Kidney epithelial cell (primary cell): ENCODE measurements around the gene INS. TPM values are rescaled to one million over a fixed set of nuclear protein-coding genes. Genes with fewer than 3 reads are reported as not detected.
"Not testable (repeated sequence)": the region's sequence is repeated elsewhere in the genome, so short reads cannot be mapped to it uniquely, and the experiment has no call there.

Experiments
- DNase-seq: peaks from one replicate; pipeline ENCODE4 v3.0.0-alpha.2; 2010; ENCODE audit warnings: low read depth
- H3K27me3 ChIP-seq: 2 replicates; pipeline ENCODE4 v1.6.0; 2011; ENCODE audit warnings: low read length; ENCODE audit not compliant: control insufficient read depth, insufficient read depth
- H3K36me3 ChIP-seq: 2 replicates; pipeline ENCODE4 v1.5.1; 2011; ENCODE audit warnings: low read length; ENCODE audit not compliant: control insufficient read depth, insufficient read depth
- H3K4me3 ChIP-seq: 2 replicates; pipeline ENCODE4 v1.5.1; 2011; ENCODE audit warnings: low read depth, mild to moderate bottlenecking, control low read depth, low read length
- CTCF ChIP-seq: IDR thresholded peaks from 2 replicates; pipeline ENCODE4 v1.5.1; 2011; ENCODE audit warnings: mild to moderate bottlenecking, moderate library complexity, low read length, control low read depth, inconsistent platforms; ENCODE audit not compliant: insufficient read depth, poor library complexity, severe bottlenecking
- total RNA-seq: library from RNA; depleted of rRNA; stranded (reverse); fragments of >200 nt; gene quantifications from 2 replicates; pipeline ENCODE4 v1.2.3, GENCODE V29; 2015

INS gene
- total RNA-seq, 1 donor from 2014 or later = not detected

- Histone ChIP-seq H3K27me3 (no peaks in the 10 kb centered on the region), H3K4me3 (no peak overlapping the region), H3K36me3 (no peaks in the 10 kb centered on the region)
- no peak for DNase-seq
- no peak for TF ChIP-seq CTCF
Measured at GRCh38 chr11:2179516-2179915, 18.5 kb upstream of the INS start.

- no peak for TF ChIP-seq CTCF
- DNase-seq = peak; percentile 85
- Histone ChIP-seq H3K27me3 (no peaks in the 10 kb centered on the region), H3K36me3 (no peaks in the 10 kb centered on the region), H3K4me3 (no peak overlapping the region)
Measured at GRCh38 chr11:2178906-2179494, 18.0 kb upstream of the INS start.

- not testable (repeated sequence) for DNase-seq
Measured at GRCh38 chr11:2178055-2178773, 17.2 kb upstream of the INS start.

GRCh38 chr11:2177076-2177475 is 16.1 kb upstream of the INS start:
- no peak for TF ChIP-seq CTCF
- no peak overlapping the region for H3K4me3 ChIP-seq
- H3K27me3 ChIP-seq = no peaks in the 10 kb centered on the region
- no peaks in the 10 kb centered on the region for H3K36me3 ChIP-seq
- DNase-seq = no peak

More at GRCh38 chr11:2178055-2178773, 17.2 kb upstream of the INS start:
- H3K27me3 ChIP-seq, H3K4me3 ChIP-seq, H3K36me3 ChIP-seq: not testable (repeated sequence)

GRCh38 chr11:2176389-2176900 is 15.4 kb upstream of the INS start:
- H3K36me3 ChIP-seq = no peaks in the 10 kb centered on the region
- H3K4me3 ChIP-seq = no peak overlapping the region
- no peak for DNase-seq
- H3K27me3 ChIP-seq = no peaks in the 10 kb centered on the region
- no peak for TF ChIP-seq CTCF

- Histone ChIP-seq H3K4me3 (no peak overlapping the region), H3K27me3 (no peaks in the 10 kb centered on the region), H3K36me3 (no peaks in the 10 kb centered on the region)
- no peak for TF ChIP-seq CTCF
- peak; percentile 79 for DNase-seq
Measured at GRCh38 chr11:2175659-2176058, 14.7 kb upstream of the INS start.
